Neural progenitor cell (in vitro differentiated cells): ENCODE measurements around the gene HNRNPA1.

Source experiments
- CTCF ChIP-seq: fragments of 200-600 bp; sonication (generic); IDR thresholded peaks from 2 replicates; pipeline ENCODE4 v1.5.1; 2017; ENCODE audit warnings: antibody characterized with exemption, mild to moderate bottlenecking
- EZH2 ChIP-seq: fragments of 200-600 bp; sonication (generic); IDR thresholded peaks from 2 replicates; pipeline ENCODE4 v1.6.1; 2017; ENCODE audit warnings: antibody characterized with exemption, mild to moderate bottlenecking, moderate library complexity

- TF ChIP-seq CTCF (no peak), EZH2 (no peak)
Measured at GRCh38 chr12:54300225-54300731, 19.8 kb downstream of the HNRNPA1 start.
